Jurkat, Clone E6-1 (cell line): Measurements from ENCODE around the gene LAMB4.

Source experiments
- DNase-seq: peaks from one replicate; pipeline ENCODE4 v3.0.0-alpha.2; 2011; ENCODE audit warnings: low read depth, low spot score
- H3K4me3 ChIP-seq: 2 replicates; pipeline ENCODE4 v1.5.1; 2011; ENCODE audit warnings: mild to moderate bottlenecking, low read length, control low read depth, moderate library complexity

The LAMB4 gene

DNA sequence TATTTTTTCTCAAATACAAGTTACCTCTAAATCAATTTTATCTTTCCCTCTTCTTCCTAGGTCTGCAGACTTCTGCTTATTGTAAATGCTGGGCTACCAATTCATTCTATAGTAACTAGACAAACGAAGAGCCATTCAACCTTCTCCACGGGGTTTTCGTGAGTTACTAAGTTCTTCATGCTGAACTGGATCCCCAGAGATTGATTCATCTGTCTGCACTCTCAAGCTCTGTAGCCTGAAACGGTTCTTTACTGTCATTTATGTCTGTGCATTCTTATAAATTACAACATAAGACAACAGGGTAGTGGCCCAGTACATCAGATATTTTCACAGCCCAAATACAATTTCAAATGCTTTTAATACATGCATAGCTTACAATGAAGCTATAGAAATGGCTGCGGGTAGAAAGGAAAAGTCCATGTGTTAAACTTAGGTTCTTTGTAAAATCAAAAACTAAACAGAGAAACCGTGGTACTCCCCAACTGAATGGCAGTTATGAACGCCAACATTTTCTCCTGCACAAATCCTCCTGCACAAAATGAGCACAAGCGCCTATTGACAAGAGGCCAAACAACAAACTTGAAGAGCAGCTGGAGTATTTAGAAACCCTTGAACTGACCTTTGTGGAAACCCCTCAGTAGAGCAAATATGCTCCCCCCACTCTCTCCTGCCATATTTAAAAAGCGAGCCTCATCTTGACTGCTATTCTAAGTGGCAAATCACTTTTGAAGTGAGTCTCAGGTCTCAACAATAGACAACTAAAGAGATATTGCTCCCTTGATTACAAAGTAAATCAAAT, 147.9 kb downstream of the LAMB4 start:
- H3K4me3 ChIP-seq: no peak overlapping the region
- no peak for DNase-seq

DNA sequence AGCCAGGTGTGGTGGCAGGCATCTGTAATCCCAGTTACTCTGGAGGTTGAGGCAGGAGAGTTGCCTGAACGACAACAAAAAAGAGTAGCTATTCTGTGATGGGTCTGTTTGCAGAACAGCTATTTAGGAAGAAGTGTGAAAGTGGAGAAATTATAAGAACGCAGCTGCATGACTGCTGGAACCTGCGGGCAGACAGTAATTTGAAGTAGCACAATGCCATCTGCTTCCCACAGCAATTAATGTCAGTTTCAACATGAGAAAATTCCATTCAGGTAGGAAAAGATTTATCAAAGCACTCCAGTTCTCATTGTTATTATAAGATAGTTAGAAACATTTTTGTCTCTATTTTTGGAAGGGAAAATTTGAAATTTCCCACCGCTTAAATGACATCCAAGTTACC, 148.7 kb downstream of the LAMB4 start:
- DNase-seq: no peak
- H3K4me3 ChIP-seq: no peak overlapping the region

DNA sequence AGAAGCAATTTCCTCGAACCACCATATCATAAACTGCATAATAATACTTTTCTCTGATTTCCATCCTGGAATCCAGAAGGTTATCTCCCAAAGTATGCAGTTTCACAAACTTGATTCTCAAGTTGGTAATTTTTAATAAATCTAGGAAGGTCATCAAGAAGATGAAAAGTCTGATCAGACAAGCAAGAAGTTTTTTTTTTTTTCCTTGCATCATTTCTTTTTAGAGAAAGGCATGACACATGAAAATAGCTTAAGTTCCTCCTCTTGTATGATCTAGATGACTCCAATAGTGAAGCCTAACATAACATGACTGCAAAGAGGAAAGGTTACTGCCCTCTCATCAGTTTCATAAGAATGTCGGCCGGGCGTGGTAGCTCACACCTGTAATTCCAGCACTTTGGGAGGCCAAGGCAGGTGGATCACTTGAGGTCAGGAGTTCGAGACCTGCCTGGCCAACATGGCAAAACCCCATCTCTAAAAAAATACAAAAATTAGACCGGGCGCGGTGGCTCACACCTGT, 149.4 kb downstream of the LAMB4 start:
- DNase-seq: no peak
- no peak overlapping the region for H3K4me3 ChIP-seq

DNA sequence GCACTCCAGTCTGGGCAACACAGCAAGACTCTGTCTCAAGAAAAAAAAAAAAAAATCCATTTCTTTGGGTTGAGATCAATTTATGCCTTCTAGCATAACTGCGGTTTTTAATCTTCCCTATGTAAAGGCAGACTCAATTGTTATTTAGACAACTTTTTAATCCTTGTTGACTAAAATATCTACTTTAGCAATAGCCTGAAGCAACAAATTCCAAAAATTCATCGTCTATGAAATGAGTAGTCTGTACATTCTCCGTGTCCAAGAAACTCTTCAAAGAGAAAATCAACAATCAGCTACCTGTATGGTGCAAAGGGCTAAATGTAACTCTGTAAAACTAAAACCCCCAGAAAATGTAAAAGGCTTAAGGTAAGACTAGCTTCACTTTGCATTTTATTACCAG, 150.0 kb downstream of the LAMB4 start:
- no peak for DNase-seq
- H3K4me3 ChIP-seq: no peak overlapping the region

DNA sequence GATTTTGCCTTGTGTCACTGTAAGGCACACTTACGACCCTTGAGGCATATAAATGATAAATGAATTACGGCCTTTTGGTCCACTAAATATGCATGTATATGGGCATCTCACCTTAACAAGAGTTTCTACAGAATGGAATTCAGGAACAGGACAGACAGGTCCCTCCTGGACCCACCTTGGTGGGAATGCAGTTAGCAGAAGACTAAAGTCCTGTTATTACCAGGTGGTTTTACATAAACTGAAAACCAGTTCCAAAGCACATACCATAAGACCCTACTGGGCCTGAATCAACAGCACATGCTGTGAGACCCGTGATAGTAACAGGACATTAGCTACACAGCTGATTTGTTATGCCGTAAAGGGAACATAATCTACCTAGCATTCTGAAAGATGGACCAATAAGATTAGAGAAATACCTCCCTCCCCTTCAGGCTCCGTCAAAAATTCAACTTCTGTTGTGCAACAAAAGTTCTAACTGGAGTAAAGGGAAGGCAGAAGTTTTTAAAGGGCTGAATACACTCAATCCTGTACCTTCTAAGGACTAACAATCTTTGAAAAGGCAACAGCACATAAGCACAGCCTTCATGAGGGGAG, 151.2 kb downstream of the LAMB4 start:
- H3K4me3 ChIP-seq: no peak overlapping the region
- no peak for DNase-seq

DNA sequence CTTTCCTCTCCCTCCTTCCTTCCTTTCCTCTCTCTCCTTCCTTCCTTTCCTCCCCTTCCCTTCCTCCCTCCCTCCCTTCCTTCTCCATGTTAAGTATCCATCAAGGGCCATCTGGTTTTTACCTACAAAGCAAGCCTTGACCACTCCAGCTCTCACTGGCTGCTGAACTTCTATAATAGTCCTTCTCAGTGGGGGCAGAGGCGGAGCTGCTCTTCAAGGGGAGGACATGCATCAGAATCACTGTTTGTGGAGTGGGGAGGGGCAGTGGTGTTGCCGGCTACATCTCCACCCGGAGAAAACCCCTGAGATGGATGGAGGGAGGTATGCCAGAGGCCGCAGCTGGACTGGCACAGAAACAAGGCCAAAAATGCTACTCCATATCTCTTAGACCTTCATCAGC, 153.1 kb downstream of the LAMB4 start:
- H3K4me3 ChIP-seq: no peak overlapping the region
- DNase-seq: no peak

DNA sequence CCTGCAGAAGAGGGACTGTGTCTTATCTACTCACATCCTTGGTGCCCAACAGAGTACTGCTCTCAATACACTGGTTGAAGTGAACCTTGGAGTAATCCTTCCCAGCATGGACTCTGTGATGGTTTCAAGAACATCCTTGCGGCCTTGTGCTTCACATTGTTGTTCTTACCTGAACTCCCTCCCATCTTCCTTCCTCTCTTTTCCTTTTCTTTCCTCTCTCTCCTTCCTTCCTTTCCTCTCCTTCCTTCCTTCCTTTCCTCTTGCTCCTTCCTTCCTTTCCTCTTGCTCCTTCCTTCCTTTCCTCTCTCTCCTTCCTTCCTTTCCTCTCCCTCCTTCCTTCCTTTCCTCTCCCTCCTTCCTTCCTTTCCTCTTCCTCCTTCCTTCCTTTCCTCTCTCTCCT, 153.5 kb downstream of the LAMB4 start:
- H3K4me3 ChIP-seq: no peak overlapping the region
- no peak for DNase-seq

DNA sequence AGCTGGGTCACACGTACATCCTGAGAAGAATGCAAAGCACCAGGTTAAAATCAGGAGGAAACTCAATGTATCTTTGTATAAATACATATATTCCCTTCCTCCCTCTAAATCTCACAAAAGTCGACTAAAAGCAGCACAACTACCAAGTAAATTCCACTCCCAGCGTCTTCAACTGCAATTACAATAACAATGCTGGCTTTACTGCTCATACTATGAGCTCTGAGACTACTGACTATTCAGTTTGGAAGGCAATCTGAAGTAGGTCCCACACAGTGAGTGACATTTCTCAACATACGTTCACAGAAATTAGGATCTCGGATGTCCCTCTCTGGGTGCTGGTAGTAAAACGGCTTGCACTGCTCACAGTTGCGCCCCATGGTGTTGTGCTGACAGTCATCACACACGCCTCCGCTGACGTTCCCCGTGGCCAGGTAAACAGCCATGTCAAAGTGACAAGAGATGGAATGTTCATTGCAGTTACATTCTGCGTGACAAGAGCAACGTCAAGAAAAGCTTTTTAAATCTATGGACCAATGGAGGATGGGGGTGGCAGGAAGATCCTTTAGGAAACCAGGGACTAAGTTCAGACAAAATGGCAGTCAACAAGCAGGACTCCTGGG, 154.7 kb downstream of the LAMB4 start:
- no peak overlapping the region for H3K4me3 ChIP-seq
- DNase-seq: no peak

DNA sequence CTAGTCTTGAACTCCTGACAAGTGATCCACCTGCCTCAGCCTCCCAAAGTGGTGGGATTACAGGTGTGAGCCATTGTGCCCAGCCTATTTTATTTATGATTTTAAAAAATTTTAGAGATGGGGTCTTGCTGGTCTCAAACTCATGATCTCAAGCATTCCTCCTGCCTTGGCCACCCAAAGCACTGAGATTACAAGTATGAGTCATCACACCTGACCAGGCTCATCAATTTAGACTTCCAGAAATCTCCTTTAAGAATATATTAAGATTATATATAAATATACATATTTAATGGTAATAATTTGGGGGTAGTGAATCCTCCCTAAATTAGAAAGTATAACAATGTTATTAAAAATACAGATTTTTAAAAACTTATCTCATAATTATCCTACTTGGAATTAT, 156.3 kb downstream of the LAMB4 start:
- H3K4me3 ChIP-seq: no peak overlapping the region
- DNase-seq: no peak
